Heart left ventricle (tissue), 16 donors: ENCODE results near the gene TXNDC8. TPM values are rescaled to one million over a fixed set of nuclear protein-coding genes. Genes with fewer than 3 reads are reported as not detected.
"Not testable (repeated sequence)": the region's sequence is repeated elsewhere in the genome, so short reads cannot be mapped to it uniquely, and the experiment has no call there.

Experiments
- ATAC-seq, 4 donors: fragments of 200-7000 bp; cut with Tn5 transposase; one replicate each; pipeline ENCODE4 v1.9.1; 2020 to 2022; ENCODE audit warnings: moderate library complexity in 4 of 4, mild to moderate bottlenecking in 3 of 4, moderate number of reproducible peaks in 1 of 4
- DNase-seq, 5 donors: peaks; one replicate each; pipeline ENCODE4 v3.0.0-alpha.2; 2020
- H3K27ac ChIP-seq, 12 donors: fragments of 200-600 bp; sonication (generic) in 4 of 12; one replicate each; pipeline versions ENCODE4 v1.5.0 to v1.8.0; 2016 to 2022; ENCODE audit warnings: mild to moderate bottlenecking in 2 of 12
- H3K27me3 ChIP-seq, 9 donors: fragments of 200-600 bp; sonication (generic) in 2 of 9; one replicate each; pipeline versions ENCODE4 v1.5.1 to v1.8.0; 2016 to 2022; ENCODE audit warnings: mild to moderate bottlenecking in 3 of 9
- H3K36me3 ChIP-seq, 9 donors: fragments of 200-600 bp; sonication (generic) in 2 of 9; one replicate each; pipeline versions ENCODE4 v1.5.0 to v1.8.0; 2018 to 2022; ENCODE audit warnings: mild to moderate bottlenecking in 2 of 9
- H3K4me1 ChIP-seq, 12 donors: fragments of 200-600 bp; sonication (generic) in 4 of 12; one replicate each; pipeline versions ENCODE4 v1.5.0 to v1.8.0; 2016 to 2022; ENCODE audit warnings: mild to moderate bottlenecking in 3 of 12
- H3K4me3 ChIP-seq, 12 donors: fragments of 200-600 bp; sonication (generic) in 4 of 12; one replicate each; pipeline versions ENCODE4 v1.5.0 to v1.8.0; 2017 to 2022; ENCODE audit warnings: mild to moderate bottlenecking in 9 of 12, moderate library complexity in 4 of 12
- H3K9me3 ChIP-seq, 12 donors: fragments of 200-600 bp; sonication (generic) in 4 of 12; one replicate each; pipeline versions ENCODE4 v1.5.0 to v1.8.0; 2016 to 2022; ENCODE audit warnings: mild to moderate bottlenecking in 1 of 12
- POLR2A ChIP-seq, 2 donors: fragments of 450-650 bp; IDR thresholded peaks; one replicate each; pipeline ENCODE4 v1.6.1; 2017; ENCODE audit warnings: antibody characterized with exemption in 2 of 2, mild to moderate bottlenecking in 2 of 2, moderate library complexity in 2 of 2
- WGBS, 4 donors: extraction: QIAGEN DNeasy Blood & Tissue Kit in 2 of 4; methylation state at CpG; one replicate each; pipeline versions ENCODE4 v1.1.5 to v1.1.7; 2013 to 2018; 5-methylcytosine and 5-hydroxymethylcytosine counted together
- intact Hi-C, 10 donors: fragments of 100-400 bp; cut with DNase I; formaldehyde crosslinking; loops; one replicate each; pipeline versions ENCODE4 v1.11.1 to v1.14.2; 2022
- polyA plus RNA-seq, 2 donors: library from polyadenylated mRNA; stranded (reverse); fragments of 200-250 nt; gene quantifications; one replicate each; pipeline ENCODE4 v1.2.3, GENCODE V29; 2013
- total RNA-seq, 9 donors: library from RNA; depleted of rRNA in 2 of 9; stranded (reverse); fragments of >200 nt in 2 of 9; fragmentation: NEBNext Ultra II Directional in 3 of 9; extraction: Animal tissue kit (Norgen Biotek cat#: 25700) in 3 of 9; gene quantifications; one replicate each; pipeline versions ENCODE4 v1.1.0 to v1.2.4, GENCODE V29; 2016 to 2023
- TF ChIP-seq, protein P1 (sequence below), 12 donors: fragments of 200-600 bp; sonication (generic) in 4 of 12; IDR thresholded peaks; one replicate each; pipeline versions ENCODE4 v1.5.0 to v1.8.0; 2018 to 2022; ENCODE audit warnings: antibody characterized with exemption in 12 of 12, mild to moderate bottlenecking in 5 of 12
- donor health status: ischemic (EF 13 %, LVEDD 7.1; RV severe dilation, severe dysfunction).
- donor health status: healthy with polysubstance abuse.
- donor health status: DM: no; HTN: yes; CAD: no.
- donor health status: DM: no; HTN: no; CAD: no.
- donor health status: ischemic (EF 25% LVEDD 6.9; RV normal size, moderate dysfunction).
- donor health status: ischemic (EF 25% LVEDD 5.7; RV mildly dilated, moderate dysfunction).
- donor health status: healthy.
- donor health status: DM: yes; HTN: yes; CAD: no.
- donor health status: ischemic (EF 35%, LVEDD 5.7; RV mildly dilated, moderate dysfunction).
- donor health status: nonischemic (EF 11% LVEDD 7.7; RV severe dilation, severe dysfunction).
- donor health status: DM: yes; HTN: yes; CAD: no.
- donor health status: PGD.
- donor health status: ischemic (EF 29% LVEDD 5.4; RV normal size, mild dysfunction).
- donor health status: nonischemic (EF 23%, LVEDD 6.1; RV moderate dilation, normal function).

The TXNDC8 gene
- total and polyA plus RNA-seq, 11 donors = not detected

DNA sequence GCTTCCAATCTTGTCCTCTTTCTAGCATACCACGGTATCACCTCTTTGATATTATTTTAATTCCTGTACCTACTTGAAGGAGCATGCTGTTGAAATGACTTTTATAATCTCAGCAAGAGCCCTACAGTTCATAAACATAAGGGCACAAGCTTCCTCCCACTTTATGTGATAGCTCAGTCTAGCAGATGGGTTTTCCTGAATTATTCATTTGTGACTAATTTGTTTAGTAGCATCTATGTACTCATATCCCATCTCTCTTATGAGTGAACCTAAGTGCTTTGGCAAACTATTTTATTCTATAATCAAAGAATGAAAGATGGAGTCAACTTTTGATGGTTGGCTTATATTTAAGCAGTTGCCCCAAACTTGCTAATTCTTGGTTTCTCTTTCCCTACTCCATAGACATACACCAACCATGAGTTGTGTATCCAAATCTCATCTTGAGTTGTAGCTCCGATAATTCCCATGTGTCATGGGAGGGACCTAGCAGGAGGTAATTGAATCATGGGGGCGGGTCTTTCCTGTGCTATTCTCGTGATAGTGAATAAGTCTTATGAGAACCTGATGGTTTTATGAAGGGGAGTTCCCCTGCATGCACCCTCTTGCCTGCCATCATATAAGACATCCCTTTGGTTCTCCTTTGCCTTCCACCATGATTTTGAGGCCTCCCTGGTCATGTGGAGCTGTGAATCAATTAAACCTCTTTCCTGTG is 17.7 kb downstream of the TXNDC8 start:
- WGBS, 4 donors = 70 to 82% (median 77%) methylated on average over 4 of the region's 4 CpGs
- H3K4me1 ChIP-seq = peaks cover 0 to 11% (median 0%) of the 10 kb centered on the region in 12 donors
- no peaks in the 10 kb centered on the region for H3K9me3 ChIP-seq
- H3K27me3 ChIP-seq = no peaks in the 10 kb centered on the region
- no peak overlapping the region for H3K27ac ChIP-seq
- TF ChIP-seq, protein P1, sequence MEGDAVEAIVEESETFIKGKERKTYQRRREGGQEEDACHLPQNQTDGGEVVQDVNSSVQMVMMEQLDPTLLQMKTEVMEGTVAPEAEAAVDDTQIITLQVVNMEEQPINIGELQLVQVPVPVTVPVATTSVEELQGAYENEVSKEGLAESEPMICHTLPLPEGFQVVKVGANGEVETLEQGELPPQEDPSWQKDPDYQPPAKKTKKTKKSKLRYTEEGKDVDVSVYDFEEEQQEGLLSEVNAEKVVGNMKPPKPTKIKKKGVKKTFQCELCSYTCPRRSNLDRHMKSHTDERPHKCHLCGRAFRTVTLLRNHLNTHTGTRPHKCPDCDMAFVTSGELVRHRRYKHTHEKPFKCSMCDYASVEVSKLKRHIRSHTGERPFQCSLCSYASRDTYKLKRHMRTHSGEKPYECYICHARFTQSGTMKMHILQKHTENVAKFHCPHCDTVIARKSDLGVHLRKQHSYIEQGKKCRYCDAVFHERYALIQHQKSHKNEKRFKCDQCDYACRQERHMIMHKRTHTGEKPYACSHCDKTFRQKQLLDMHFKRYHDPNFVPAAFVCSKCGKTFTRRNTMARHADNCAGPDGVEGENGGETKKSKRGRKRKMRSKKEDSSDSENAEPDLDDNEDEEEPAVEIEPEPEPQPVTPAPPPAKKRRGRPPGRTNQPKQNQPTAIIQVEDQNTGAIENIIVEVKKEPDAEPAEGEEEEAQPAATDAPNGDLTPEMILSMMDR (IDR thresholded peaks at IDR 0.05) = no peak
- TF ChIP-seq POLR2A (IDR thresholded peaks at IDR 0.05) = no peak
- intact Hi-C loops = no loop called here
- ATAC-seq (no peak), DNase-seq (no peak)
- no peaks in the 10 kb centered on the region for H3K36me3 ChIP-seq
- H3K4me3 ChIP-seq = no peak overlapping the region

DNA sequence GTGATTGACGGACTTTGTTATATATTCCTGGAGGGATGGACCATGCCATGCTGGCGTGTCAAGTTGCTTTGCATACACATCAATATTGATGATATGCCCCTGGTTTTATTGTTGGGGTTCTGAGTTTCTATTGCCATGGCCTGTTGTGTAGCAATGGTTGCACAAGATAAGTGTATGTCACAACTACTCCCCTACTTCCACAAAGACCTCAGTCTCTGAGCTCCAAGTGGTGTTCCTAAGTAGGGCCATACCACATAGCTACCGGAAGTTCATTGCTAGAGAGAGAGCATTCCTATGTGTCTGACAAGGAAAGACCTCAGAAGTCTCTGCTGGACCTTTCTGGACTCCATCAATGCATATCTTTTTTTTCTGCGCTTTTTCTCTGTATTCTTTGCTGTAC is 19.8 kb downstream of the TXNDC8 start:
- no peak for DNase-seq
- intact Hi-C loops = no loop called here
- WGBS, 4 donors = 92 to 96% (median 95%) methylated on average over 4 of the region's 4 CpGs
- TF ChIP-seq, protein P1 (IDR thresholded peaks at IDR 0.05) = no peak
- no peak for TF ChIP-seq POLR2A (IDR thresholded peaks at IDR 0.05)
- H3K36me3 ChIP-seq = no peaks in the 10 kb centered on the region
- peaks cover 0 to 11% (median 0%) of the 10 kb centered on the region in 12 donors for H3K4me1 ChIP-seq
- peak in 1 of 4 donors; percentile 32 for ATAC-seq
- H3K9me3 ChIP-seq = no peaks in the 10 kb centered on the region
- H3K27me3 ChIP-seq = no peaks in the 10 kb centered on the region
- no peak overlapping the region for H3K4me3 ChIP-seq
- no peak overlapping the region for H3K27ac ChIP-seq

GRCh38 chr9:110316261-110317075 is 21.2 kb downstream of the TXNDC8 start:
- Histone ChIP-seq H3K36me3 (no peaks in the 10 kb centered on the region), H3K9me3 (peaks cover 0 to 10% (median 2%) of the 10 kb centered on the region in 12 donors), H3K27me3 (no peaks in the 10 kb centered on the region), H3K4me3 (peak overlapping the region in 3 of 12 donors; percentile 26 to 28 (median 27)), H3K27ac (no peak overlapping the region), H3K4me1 (peaks cover 0 to 11% (median 0%) of the 10 kb centered on the region in 12 donors)
- TF ChIP-seq, protein P1 (IDR thresholded peaks at IDR 0.05) = no peak
- TF ChIP-seq POLR2A (IDR thresholded peaks at IDR 0.05) = no peak
- intact Hi-C loops = no loop called here
- ATAC-seq (no peak), DNase-seq (no peak)
- 52 to 61% (median 57%) methylated on average over 6 of the region's 6 CpGs for WGBS, 4 donors

GRCh38 chr9:110311978-110312377 is 25.7 kb downstream of the TXNDC8 start:
- H3K4me3 ChIP-seq, H3K27me3 ChIP-seq, ATAC-seq, H3K27ac ChIP-seq, intact Hi-C loops, H3K36me3 ChIP-seq, DNase-seq: not testable (repeated sequence)
- Histone ChIP-seq H3K9me3 (peaks cover 0 to 10% (median 2%) of the 10 kb centered on the region in 12 donors), H3K4me1 (peaks cover 0 to 26% (median 0%) of the 10 kb centered on the region in 12 donors)
- 94 to 96% (median 95%) methylated on average over 2 of the region's 2 CpGs for WGBS, 4 donors
